GM23338 (cell line): ENCODE results near the gene VPS25. TPM values are rescaled to one million over a fixed set of nuclear protein-coding genes. Genes with fewer than 3 reads are reported as not detected.

Experiments used
- ATAC-seq: fragments of 200-7000 bp; cut with Tn5 transposase; 3 replicates; pipeline ENCODE4 v1.9.1; 2020
- DNase-seq: peaks from one replicate; pipeline ENCODE4 v3.0.0-alpha.2; 2015; ENCODE audit warnings: low spot score
- H2AFZ ChIP-seq: fragments of 200-600 bp; sonication (generic); 2 replicates; pipeline ENCODE4 v1.8.0; 2016; ENCODE audit warnings: antibody characterized with exemption, mild to moderate bottlenecking, moderate library complexity
- H3F3A ChIP-seq: fragments of 200-600 bp; sonication (generic); replicated peaks from 2 replicates; pipeline ENCODE4 v1.8.0; 2017; ENCODE audit warnings: antibody characterized with exemption, mixed run types, low read depth
- H3K27ac ChIP-seq: fragments of 200-600 bp; sonication (generic); 2 replicates; pipeline ENCODE4 v1.6.1; 2016; ENCODE audit warnings: low read depth
- H3K27me3 ChIP-seq: fragments of 200-600 bp; sonication (generic); 2 replicates; pipeline ENCODE4 v1.8.0; 2016; ENCODE audit warnings: mild to moderate bottlenecking, mixed run types, moderate library complexity; ENCODE audit not compliant: insufficient read depth
- H3K36me3 ChIP-seq: fragments of 200-600 bp; sonication (generic); 2 replicates; pipeline ENCODE4 v1.8.0; 2016; ENCODE audit warnings: mild to moderate bottlenecking; ENCODE audit not compliant: insufficient read depth
- H3K4me1 ChIP-seq: fragments of 200-600 bp; sonication (generic); 2 replicates; pipeline ENCODE4 v1.8.0; 2016; ENCODE audit warnings: mild to moderate bottlenecking, moderate library complexity; ENCODE audit not compliant: insufficient read depth
- H3K4me2 ChIP-seq: fragments of 200-600 bp; sonication (generic); 2 replicates; pipeline ENCODE4 v1.7.1; 2017; ENCODE audit warnings: mixed run types
- H3K4me3 ChIP-seq: fragments of 200-600 bp; sonication (generic); 2 replicates; pipeline ENCODE4 v1.6.1; 2016; ENCODE audit warnings: mixed run types
- H3K79me2 ChIP-seq: fragments of 200-600 bp; sonication (generic); replicated peaks from 2 replicates; pipeline ENCODE4 v1.8.0; 2017; ENCODE audit warnings: mild to moderate bottlenecking; ENCODE audit not compliant: insufficient read depth
- H3K9me2 ChIP-seq: fragments of 200-600 bp; sonication (generic); 2 replicates; pipeline ENCODE4 v1.8.0; 2017; ENCODE audit not compliant: insufficient read depth
- H4K20me1 ChIP-seq: fragments of 200-600 bp; sonication (generic); replicated peaks from 2 replicates; pipeline ENCODE4 v1.8.0; 2017; ENCODE audit warnings: mild to moderate bottlenecking; ENCODE audit not compliant: insufficient read depth
- H3K27ac Mint-ChIP-seq: 2 replicates; pipeline ENCODE4 v1.8.0; 2020; ENCODE audit warnings: inconsistent platforms, mild to moderate bottlenecking, moderate library complexity, mixed read lengths
- H3K27me3 Mint-ChIP-seq: 3 replicates; pipeline ENCODE4 v1.8.0; 2022; ENCODE audit warnings: low read depth, mild to moderate bottlenecking, moderate library complexity, mixed read lengths, inconsistent platforms; ENCODE audit not compliant: insufficient read depth, poor library complexity
- H3K36me3 Mint-ChIP-seq: 3 replicates; pipeline ENCODE4 v1.8.0; 2021; ENCODE audit warnings: low read depth, mild to moderate bottlenecking, inconsistent platforms, moderate library complexity, mixed read lengths
- H3K4me1 Mint-ChIP-seq: 3 replicates; pipeline ENCODE4 v1.8.0; 2020; ENCODE audit warnings: mild to moderate bottlenecking, inconsistent platforms, mixed read lengths
- H3K4me3 Mint-ChIP-seq: 3 replicates; pipeline ENCODE4 v1.8.0; 2021; ENCODE audit warnings: moderate library complexity, mild to moderate bottlenecking, inconsistent platforms, mixed read lengths
- H3K9me3 Mint-ChIP-seq: 3 replicates; pipeline ENCODE4 v1.8.0; 2020; ENCODE audit warnings: moderate library complexity, mild to moderate bottlenecking, inconsistent platforms, mixed read lengths
- CREB1 ChIP-seq: fragments of 250-450 bp; sonication (Bioruptor Pico); IDR thresholded peaks from 2 replicates; pipeline ENCODE4 v1.5.0; 2020; ENCODE audit warnings: low read depth, mild to moderate bottlenecking, moderate library complexity
- EZH2 ChIP-seq: fragments of 200-600 bp; sonication (generic); IDR thresholded peaks from one replicate; pipeline ENCODE4 v1.8.0; 2017; ENCODE audit warnings: antibody characterized with exemption, mild to moderate bottlenecking, low read depth; ENCODE audit not compliant: unreplicated experiment
- NANOG ChIP-seq: IDR thresholded peaks from 2 replicates; pipeline ENCODE4 v1.6.1; 2016; ENCODE audit warnings: antibody characterized with exemption, borderline replicate concordance
- POLR2AphosphoS5 ChIP-seq: IDR thresholded peaks from 2 replicates; pipeline ENCODE4 v1.6.1; 2016; ENCODE audit warnings: antibody characterized with exemption, low read depth
- STAT1 ChIP-seq: IDR thresholded peaks from one replicate; pipeline ENCODE4 v1.6.1; 2016; ENCODE audit warnings: antibody characterized with exemption; ENCODE audit not compliant: unreplicated experiment
- ZNF331 ChIP-seq: fragments of 250-450 bp; sonication (Bioruptor Pico); IDR thresholded peaks from 2 replicates; pipeline ENCODE4 v1.5.0; 2020; ENCODE audit warnings: low read depth, mild to moderate bottlenecking, moderate library complexity
- ZNF462 ChIP-seq: fragments of 250-450 bp; sonication (Bioruptor Pico); IDR thresholded peaks from 2 replicates; pipeline ENCODE4 v1.5.0; 2020; ENCODE audit warnings: mild to moderate bottlenecking, moderate library complexity
- polyA plus RNA-seq: library from polyadenylated mRNA; unstranded; fragments of >200 nt; fragmentation: Nextera tagmentation; extraction: Ambion mirVana; gene quantifications from 2 replicates; pipeline ENCODE4 v1.2.1, GENCODE V29; 2016
- total RNA-seq: library from RNA; depleted of rRNA; stranded (reverse); fragments of >200 nt; shearing (Covaris generic); gene quantifications from 2 replicates; pipeline ENCODE4 v1.2.3, GENCODE V29; 2014

The VPS25 gene
- total and polyA plus RNA-seq, 2 experiments from 2014 or later: 105 to 110 TPM

- no peak for TF ChIP-seq STAT1
Observed at GRCh38 chr17:42779304-42779935, 6.2 kb downstream of the VPS25 start (continued).

DNA sequence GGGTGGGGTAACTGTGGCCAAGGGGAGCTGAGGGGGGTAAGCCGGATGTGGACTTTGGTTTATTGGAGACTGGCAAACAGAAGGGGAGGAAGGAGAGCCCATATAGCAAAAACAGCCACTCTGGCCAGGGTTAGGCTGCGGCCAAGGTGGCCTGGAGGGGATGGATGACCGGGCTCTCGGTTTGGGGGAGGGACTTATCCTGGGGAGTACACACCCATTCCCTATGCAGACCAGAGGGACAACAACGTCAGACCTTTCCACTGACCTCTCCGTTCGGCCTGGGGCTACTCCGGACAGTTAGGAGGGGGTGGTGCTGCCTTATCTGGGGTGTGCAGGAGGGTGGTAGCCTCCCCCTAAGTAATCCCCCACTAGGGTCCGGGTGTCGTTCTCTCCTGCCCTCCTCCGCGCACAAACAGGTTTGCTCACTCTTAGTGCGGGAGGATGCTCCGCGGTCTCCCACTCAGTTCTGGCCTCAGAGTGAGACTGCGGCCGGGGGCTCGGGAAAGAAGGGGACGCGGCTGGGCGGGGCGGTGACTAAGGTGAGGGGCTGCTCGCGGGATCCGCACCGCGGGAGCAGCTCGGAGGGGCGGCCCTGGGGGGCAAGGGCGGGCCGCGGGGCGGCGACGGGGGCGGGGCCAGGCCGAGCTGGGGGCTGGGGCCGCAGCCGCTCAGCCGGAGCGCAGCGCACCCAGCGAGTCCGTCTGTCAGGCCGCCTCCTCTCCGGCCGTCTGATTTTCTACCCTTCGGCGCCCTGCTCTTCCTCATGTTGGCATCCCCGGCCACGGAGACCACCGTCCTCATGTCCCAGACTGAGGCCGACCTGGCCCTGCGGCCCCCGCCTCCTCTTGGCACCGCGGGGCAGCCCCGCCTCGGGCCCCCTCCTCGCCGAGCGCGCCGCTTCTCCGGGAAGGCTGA lies 6.9 kb downstream of the VPS25 start, which contains the start of gene WNK4:
Gene WNK4, plus strand, starts transcription at position 675 of the 915 bp plus-strand sequence. Its CDS starts 89 bp downstream, at position 764.
- Histone ChIP-seq H3F3A (peaks cover 12% of the 10 kb centered on the region; the same call in 1 of the 2 replicates), H3K4me2 (peak within 1 kb of the TSS; percentile 93), H3K27ac (no peak within 1 kb of the TSS), H3K36me3 (peaks cover 7% of the 10 kb centered on the region; the same call in 1 of the 2 replicates), H3K4me3 (peak within 1 kb of the TSS; percentile 81), H3K27me3 (peaks cover 30% of the 10 kb centered on the region), H3K9me2 (no peaks in the 10 kb centered on the region), H3K79me2 (no peaks in the 10 kb centered on the region), H2AFZ (peak within 1 kb of the TSS; percentile 94), H4K20me1 (no peaks in the 10 kb centered on the region), H3K4me1 (peaks cover 21% of the 10 kb centered on the region; the same call in 1 of the 2 replicates)
- H3K36me3 Mint-ChIP-seq: peaks cover 39% of the 10 kb centered on the region
- no peak within 1 kb of the TSS for H3K27ac Mint-ChIP-seq
- H3K9me3 Mint-ChIP-seq: no peaks in the 10 kb centered on the region; the same call in 2 of the 3 replicates
- H3K4me3 Mint-ChIP-seq: peak within 1 kb of the TSS; percentile 72
- ATAC-seq: peak; percentile 74
- no peak for TF ChIP-seq ZNF331
- peak; percentile 37; the same call in 1 of the 2 replicates for TF ChIP-seq POLR2AphosphoS5
- peaks cover 42% of the 10 kb centered on the region for H3K27me3 Mint-ChIP-seq
- H3K4me1 Mint-ChIP-seq: peaks cover 24% of the 10 kb centered on the region
- DNase-seq: peak; percentile 69

DNA sequence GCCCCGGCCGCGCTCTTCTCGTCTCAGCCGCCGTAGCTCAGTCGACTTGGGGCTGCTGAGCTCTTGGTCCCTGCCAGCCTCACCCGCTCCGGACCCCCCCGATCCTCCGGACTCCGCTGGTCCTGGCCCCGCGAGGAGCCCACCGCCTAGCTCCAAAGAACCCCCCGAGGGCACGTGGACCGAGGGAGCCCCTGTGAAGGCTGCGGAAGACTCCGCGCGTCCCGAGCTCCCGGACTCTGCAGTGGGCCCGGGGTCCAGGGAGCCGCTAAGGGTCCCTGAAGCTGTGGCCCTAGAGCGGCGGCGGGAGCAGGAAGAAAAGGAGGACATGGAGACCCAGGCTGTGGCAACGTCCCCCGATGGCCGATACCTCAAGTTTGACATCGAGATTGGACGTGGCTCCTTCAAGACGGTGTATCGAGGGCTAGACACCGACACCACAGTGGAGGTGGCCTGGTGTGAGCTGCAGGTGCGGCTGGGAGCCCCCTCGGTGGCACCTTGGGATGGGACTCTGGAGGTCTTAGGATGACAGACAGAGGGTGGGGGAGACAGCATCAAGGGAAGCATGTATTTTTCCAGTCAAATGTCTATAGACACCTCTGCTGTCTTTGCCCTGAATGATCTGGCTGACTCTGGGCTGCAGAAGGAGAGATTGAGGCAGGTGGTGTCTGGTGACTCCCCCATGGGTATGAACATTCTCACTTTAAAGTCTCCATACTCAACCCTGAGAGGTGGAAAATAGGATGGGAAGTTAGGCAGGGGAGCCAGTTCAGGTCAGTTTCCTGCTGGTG lies 7.8 kb downstream of the VPS25 start:
- Histone ChIP-seq H3K4me1 (peaks cover 21% of the 10 kb centered on the region; the same call in 1 of the 2 replicates), H3K4me3 (peak overlapping the region; percentile 81), H3K4me2 (peak overlapping the region; percentile 93), H3K9me2 (no peaks in the 10 kb centered on the region), H3F3A (peaks cover 12% of the 10 kb centered on the region; the same call in 1 of the 2 replicates), H3K27me3 (peaks cover 34% of the 10 kb centered on the region), H3K27ac (no peak overlapping the region), H3K79me2 (no peaks in the 10 kb centered on the region), H3K36me3 (no peaks in the 10 kb centered on the region; the same call in 1 of the 2 replicates), H2AFZ (peak overlapping the region; percentile 89; the same call in 1 of the 2 replicates), H4K20me1 (no peaks in the 10 kb centered on the region)
- Mint-ChIP-seq H3K27ac (no peak overlapping the region), H3K4me3 (peak overlapping the region; percentile 72), H3K9me3 (no peaks in the 10 kb centered on the region; the same call in 2 of the 3 replicates), H3K4me1 (peaks cover 24% of the 10 kb centered on the region), H3K36me3 (peaks cover 31% of the 10 kb centered on the region), H3K27me3 (peaks cover 44% of the 10 kb centered on the region)
- ATAC-seq (peak; percentile 37), DNase-seq (no peak)
- TF ChIP-seq POLR2AphosphoS5 (no peak), ZNF462 (CRISPR knock-in tag) (no peak), NANOG (no peak), ZNF331 (no peak), STAT1 (no peak), EZH2 (peak; percentile 39), CREB1 (no peak)
